A673 (cell line): ENCODE results near the gene SLIT3.

ENCODE experiments used
- CTCF ChIP-seq: fragments of 300-800, 200-600 bp; sonication (generic); conservative IDR thresholded peaks from 2 replicates; pipeline ENCODE4 v1.5.1; 2017; ENCODE audit warnings: low read depth, mild to moderate bottlenecking, antibody characterized with exemption, low read length, moderate library complexity, mixed read lengths
- EZH2 ChIP-seq: fragments of 200-600 bp; sonication (generic); IDR thresholded peaks from 2 replicates; pipeline ENCODE4 v1.6.1; 2017; ENCODE audit warnings: borderline replicate concordance, low read depth, mild to moderate bottlenecking, mixed read lengths, antibody characterized with exemption, low read length; ENCODE audit not compliant: poor library complexity, severe bottlenecking

GRCh38 chr5:168822745-168823281 lies 478.1 kb downstream of the SLIT3 start:
- TF ChIP-seq CTCF = no peak
- TF ChIP-seq EZH2 = no peak
